ENCODE data around the gene VENTX. TPM values are rescaled to one million over a fixed set of nuclear protein-coding genes. Genes with fewer than 3 reads are reported as not detected.
"Not testable (repeated sequence)": the region's sequence is repeated elsewhere in the genome, so short reads cannot be mapped to it uniquely, and the experiment has no call there.

The VENTX gene
- total and polyA plus RNA-seq, 2 experiments from 2014 or later = not detected

- Histone ChIP-seq H3K4me1 (ENCODE audit: low read depth) (no peaks in the 10 kb centered on the region), H3K27me3 (peaks cover 17% of the 10 kb centered on the region), H3K36me3 (no peaks in the 10 kb centered on the region), H3K27ac (no peak overlapping the region), H3K4me3 (no peak overlapping the region), H3K9me3 (ENCODE audit: low read depth) (no peaks in the 10 kb centered on the region)
- no peak for TF ChIP-seq CTCF (IDR thresholded peaks at IDR 0.05; ENCODE audit: low read depth, low read length)
- no peak for DNase-seq (ENCODE audit: low read depth in 1 of 2, low spot score in 1 of 2)
Observed at GRCh38 chr10:133219782-133220181, 17.9 kb upstream of the VENTX start.

GRCh38 chr10:133221331-133221730 lies 16.3 kb upstream of the VENTX start:
- no peak for DNase-seq (ENCODE audit: low read depth in 1 of 2, low spot score in 1 of 2)
- H3K36me3 ChIP-seq = no peaks in the 10 kb centered on the region
- no peaks in the 10 kb centered on the region for H3K9me3 ChIP-seq (ENCODE audit: low read depth)
- no peaks in the 10 kb centered on the region for H3K4me1 ChIP-seq (ENCODE audit: low read depth)
- no peak overlapping the region for H3K27ac ChIP-seq
- H3K27me3 ChIP-seq = peaks cover 17% of the 10 kb centered on the region
- TF ChIP-seq CTCF (IDR thresholded peaks at IDR 0.05; ENCODE audit: low read depth, low read length) = no peak
- no peak overlapping the region for H3K4me3 ChIP-seq

GRCh38 chr10:133221756-133222155 lies 15.9 kb upstream of the VENTX start:
- H3K27ac ChIP-seq; DNase-seq (ENCODE audit: low read depth in 1 of 2, low spot score in 1 of 2); H3K4me1 ChIP-seq (ENCODE audit: low read depth); H3K9me3 ChIP-seq (ENCODE audit: low read depth); H3K36me3 ChIP-seq; H3K4me3 ChIP-seq: not testable (repeated sequence)
- peaks cover 18% of the 10 kb centered on the region for H3K27me3 ChIP-seq

GRCh38 chr10:133224076-133224475 lies 13.6 kb upstream of the VENTX start:
- H3K27me3 ChIP-seq = peaks cover 39% of the 10 kb centered on the region
- no peaks in the 10 kb centered on the region for H3K9me3 ChIP-seq (ENCODE audit: low read depth)
- no peaks in the 10 kb centered on the region for H3K36me3 ChIP-seq
- no peaks in the 10 kb centered on the region for H3K4me1 ChIP-seq (ENCODE audit: low read depth)
- no peak overlapping the region for H3K4me3 ChIP-seq
- DNase-seq (ENCODE audit: low read depth in 1 of 2, low spot score in 1 of 2) = no peak
- no peak for TF ChIP-seq CTCF (IDR thresholded peaks at IDR 0.05; ENCODE audit: low read depth, low read length)
- H3K27ac ChIP-seq = no peak overlapping the region

GRCh38 chr10:133224756-133225372 lies 12.8 kb upstream of the VENTX start:
- no peak overlapping the region for H3K27ac ChIP-seq
- H3K4me3 ChIP-seq = no peak overlapping the region
- peak in 1 of 2 donors; percentile 75 for DNase-seq (ENCODE audit: low read depth in 1 of 2, low spot score in 1 of 2)
- peaks cover 39% of the 10 kb centered on the region for H3K27me3 ChIP-seq
- H3K4me1 ChIP-seq (ENCODE audit: low read depth) = no peaks in the 10 kb centered on the region
- H3K36me3 ChIP-seq = no peaks in the 10 kb centered on the region
- TF ChIP-seq CTCF (IDR thresholded peaks at IDR 0.05; ENCODE audit: low read depth, low read length) = no peak
- H3K9me3 ChIP-seq (ENCODE audit: low read depth) = no peaks in the 10 kb centered on the region

GRCh38 chr10:133225707-133226191 lies 11.9 kb upstream of the VENTX start:
- Histone ChIP-seq H3K9me3 (ENCODE audit: low read depth) (no peaks in the 10 kb centered on the region), H3K27ac (no peak overlapping the region), H3K4me1 (ENCODE audit: low read depth) (no peaks in the 10 kb centered on the region), H3K27me3 (peaks cover 45% of the 10 kb centered on the region), H3K4me3 (no peak overlapping the region), H3K36me3 (no peaks in the 10 kb centered on the region)
- no peak for DNase-seq (ENCODE audit: low read depth in 1 of 2, low spot score in 1 of 2)
- no peak for TF ChIP-seq CTCF (IDR thresholded peaks at IDR 0.05; ENCODE audit: low read depth, low read length)

Data from cardiac muscle cell (in vitro differentiated cells and primary cell).